ENCODE results near the gene HMGXB3.

DNA sequence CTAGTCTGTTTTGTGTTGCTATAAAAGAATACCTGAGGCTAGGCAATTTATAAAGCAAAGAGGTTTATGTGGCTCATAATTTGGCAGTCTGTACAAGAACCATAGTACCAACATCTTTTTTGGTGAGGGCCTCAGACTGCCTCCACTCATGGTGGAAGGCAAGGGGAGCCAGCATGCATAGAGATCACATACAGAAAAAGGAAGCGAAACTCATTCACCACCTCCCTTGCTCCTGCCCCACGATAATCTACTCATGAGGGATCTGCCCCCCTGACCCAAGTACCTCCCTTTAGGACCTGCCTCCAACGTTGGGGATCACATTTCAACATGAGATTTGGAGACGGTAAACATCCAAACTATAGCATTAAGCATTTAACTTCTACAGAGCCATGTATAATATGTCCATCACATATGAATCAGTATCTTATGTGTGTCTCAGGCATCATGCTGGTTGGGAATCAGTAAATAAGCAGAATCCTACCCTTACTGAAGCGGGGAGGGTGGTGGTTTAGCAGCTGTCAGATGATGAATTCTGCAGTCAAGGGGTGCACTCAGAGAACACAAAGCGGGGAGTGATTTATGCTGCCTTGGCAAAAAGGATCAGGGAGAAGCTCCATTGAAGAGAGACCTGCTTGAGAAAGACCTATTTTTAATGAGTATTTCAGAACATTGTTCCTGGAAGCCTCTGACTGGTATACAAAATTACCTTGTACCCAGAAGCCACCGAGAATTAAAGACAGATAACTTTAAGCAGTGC, 34.8 kb downstream of the HMGXB3 start:
- TF ChIP-seq, protein P1, sequence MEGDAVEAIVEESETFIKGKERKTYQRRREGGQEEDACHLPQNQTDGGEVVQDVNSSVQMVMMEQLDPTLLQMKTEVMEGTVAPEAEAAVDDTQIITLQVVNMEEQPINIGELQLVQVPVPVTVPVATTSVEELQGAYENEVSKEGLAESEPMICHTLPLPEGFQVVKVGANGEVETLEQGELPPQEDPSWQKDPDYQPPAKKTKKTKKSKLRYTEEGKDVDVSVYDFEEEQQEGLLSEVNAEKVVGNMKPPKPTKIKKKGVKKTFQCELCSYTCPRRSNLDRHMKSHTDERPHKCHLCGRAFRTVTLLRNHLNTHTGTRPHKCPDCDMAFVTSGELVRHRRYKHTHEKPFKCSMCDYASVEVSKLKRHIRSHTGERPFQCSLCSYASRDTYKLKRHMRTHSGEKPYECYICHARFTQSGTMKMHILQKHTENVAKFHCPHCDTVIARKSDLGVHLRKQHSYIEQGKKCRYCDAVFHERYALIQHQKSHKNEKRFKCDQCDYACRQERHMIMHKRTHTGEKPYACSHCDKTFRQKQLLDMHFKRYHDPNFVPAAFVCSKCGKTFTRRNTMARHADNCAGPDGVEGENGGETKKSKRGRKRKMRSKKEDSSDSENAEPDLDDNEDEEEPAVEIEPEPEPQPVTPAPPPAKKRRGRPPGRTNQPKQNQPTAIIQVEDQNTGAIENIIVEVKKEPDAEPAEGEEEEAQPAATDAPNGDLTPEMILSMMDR (IDR thresholded peaks at IDR 0.05) = no peak
- no peak for TF ChIP-seq POLR2A (IDR thresholded peaks at IDR 0.05)

Data from thyroid gland (tissue), 4 donors.